CD4-positive, alpha-beta T cell treated with Interleukin-1 beta for 1 hour (primary cell): ENCODE measurements around the gene MCUR1.
"Not testable (repeated sequence)": the region's sequence is repeated elsewhere in the genome, so short reads cannot be mapped to it uniquely, and the experiment has no call there.

Experiments
- DNase-seq, 2 donors: peaks; one replicate each; pipeline ENCODE4 v3.0.0-alpha.2; 2020 to 2022

Gene MCUR1

GRCh38 chr6:13775466-13775865 lies 38.9 kb downstream of the MCUR1 start:
- DNase-seq, result not testable (repeated sequence)

- DNase-seq, result not testable (repeated sequence)
These were observed 41.9 kb downstream of the MCUR1 start for GRCh38 chr6:13772358-13773030.

- DNase-seq, result no peak
These were observed 44.7 kb downstream of the MCUR1 start for GRCh38 chr6:13769655-13770053.

GRCh38 chr6:13769034-13769654 lies 45.2 kb downstream of the MCUR1 start:
- no peak for DNase-seq

- peak; percentile 30 to 42 for DNase-seq
These were observed 47.1 kb downstream of the MCUR1 start for GRCh38 chr6:13767121-13767808.

- no peak for DNase-seq
These were observed 48.1 kb downstream of the MCUR1 start for GRCh38 chr6:13766201-13766634.

- DNase-seq, result no peak
These were observed 48.8 kb downstream of the MCUR1 start for GRCh38 chr6:13765570-13765969.

GRCh38 chr6:13764996-13765395 lies 49.4 kb downstream of the MCUR1 start:
- no peak for DNase-seq

GRCh38 chr6:13763740-13764381 lies 50.5 kb downstream of the MCUR1 start:
- peak in 1 of 2 donors; percentile 13 for DNase-seq

GRCh38 chr6:13762611-13763441 lies 51.5 kb downstream of the MCUR1 start:
- DNase-seq, result peak in 1 of 2 donors; percentile 21

GRCh38 chr6:13761361-13762036 lies 52.9 kb downstream of the MCUR1 start:
- no peak for DNase-seq

GRCh38 chr6:13760307-13761304 lies 53.8 kb downstream of the MCUR1 start:
- DNase-seq, result no peak

GRCh38 chr6:13759025-13759424 lies 55.3 kb downstream of the MCUR1 start:
- DNase-seq, result no peak

GRCh38 chr6:13754644-13755043 lies 59.7 kb downstream of the MCUR1 start:
- no peak for DNase-seq

- no peak for DNase-seq
These were observed 70.6 kb downstream of the MCUR1 start for GRCh38 chr6:13743736-13744127.

GRCh38 chr6:13742961-13743735 lies 71.2 kb downstream of the MCUR1 start:
- DNase-seq, result no peak

GRCh38 chr6:13741365-13741764 lies 73.0 kb downstream of the MCUR1 start:
- DNase-seq, result no peak
